Thoracic aorta (tissue), 2 donors: ENCODE measurements around the gene MEF2B. TPM values are rescaled to one million over a fixed set of nuclear protein-coding genes. Genes with fewer than 3 reads are reported as not detected.
"Not testable (repeated sequence)": the region's sequence is repeated elsewhere in the genome, so short reads cannot be mapped to it uniquely, and the experiment has no call there.

Experiments
- ATAC-seq: fragments of 150-250 bp; one replicate; pipeline ENCODE4 v1.8.0; 2017; ENCODE audit warnings: low read depth; ENCODE audit not compliant: insufficient number of reproducible peaks, low FRiP score
- DNase-seq: peaks from one replicate; pipeline ENCODE4 v3.0.0-alpha.2; 2020; ENCODE audit warnings: low spot score
- H3K27ac ChIP-seq, 2 donors: fragments of 200-600 bp; sonication (generic); 1 replicate in 1 of 2; 2 replicates in 1 of 2; pipeline ENCODE4 v1.5.1; 2016; ENCODE audit warnings: mild to moderate bottlenecking in 2 of 2, moderate library complexity in 2 of 2
- H3K27me3 ChIP-seq: fragments of 200-600 bp; sonication (generic); replicated peaks from 2 replicates; pipeline ENCODE4 v1.6.0; 2016; ENCODE audit warnings: mild to moderate bottlenecking; ENCODE audit not compliant: insufficient read depth
- H3K36me3 ChIP-seq: fragments of 200-600 bp; sonication (generic); one replicate; pipeline ENCODE4 v1.5.1; 2016
- H3K4me1 ChIP-seq, 2 donors: fragments of 200-600 bp; sonication (generic); 1 replicate in 1 of 2; 2 replicates in 1 of 2; pipeline versions ENCODE4 v1.5.1 to v1.6.0; 2016; ENCODE audit warnings: low read depth in 2 of 2, mild to moderate bottlenecking in 1 of 2; ENCODE audit not compliant: control insufficient read depth in 1 of 2
- H3K4me3 ChIP-seq: fragments of 200-600 bp; sonication (generic); 2 replicates; pipeline ENCODE4 v1.5.1; 2016; ENCODE audit warnings: mild to moderate bottlenecking
- H3K9me3 ChIP-seq: fragments of 200-600 bp; sonication (generic); 2 replicates; pipeline ENCODE4 v1.5.1; 2016
- CTCF ChIP-seq: fragments of 200-600 bp; sonication (generic); IDR thresholded peaks from one replicate; pipeline ENCODE4 v1.5.1; 2019; ENCODE audit warnings: antibody characterized with exemption
- total RNA-seq, 2 donors: library from RNA; depleted of rRNA; stranded (reverse); fragments of >200 nt; gene quantifications; one replicate each; pipeline versions ENCODE4 v1.1.0 to v1.2.3, GENCODE V29; 2016

MEF2B gene
- total RNA-seq, 2 donors from 2014 or later = 1.5 to 2.0 TPM

- Histone ChIP-seq H3K4me1 (peaks cover 0 to under 1% of the 10 kb centered on the region in 2 donors), H3K27ac (no peak overlapping the region), H3K36me3 (peaks cover 5% of the 10 kb centered on the region), H3K4me3 (no peak overlapping the region), H3K27me3 (no peaks in the 10 kb centered on the region), H3K9me3 (no peaks in the 10 kb centered on the region)
- DNase-seq (no peak), ATAC-seq (no peak)
- no peak for TF ChIP-seq CTCF
Measured at GRCh38 chr19:19151418-19151817, 18.6 kb downstream of the MEF2B start.

- Histone ChIP-seq H3K9me3 (no peaks in the 10 kb centered on the region), H3K36me3 (peaks cover 5% of the 10 kb centered on the region), H3K4me3 (no peak overlapping the region), H3K4me1 (peaks cover 0 to 11% of the 10 kb centered on the region in 2 donors), H3K27ac (no peak overlapping the region), H3K27me3 (no peaks in the 10 kb centered on the region)
- TF ChIP-seq CTCF = no peak
- ATAC-seq (no peak), DNase-seq (no peak)
Measured at GRCh38 chr19:19149435-19149834, 20.6 kb downstream of the MEF2B start.

GRCh38 chr19:19148504-19148903 is 21.6 kb downstream of the MEF2B start:
- peaks cover 0 to 11% of the 10 kb centered on the region in 2 donors for H3K4me1 ChIP-seq
- not testable (repeated sequence) for ATAC-seq, H3K4me3 ChIP-seq, H3K9me3 ChIP-seq, DNase-seq, H3K27me3 ChIP-seq, H3K27ac ChIP-seq, H3K36me3 ChIP-seq

- no peaks in the 10 kb centered on the region for H3K9me3 ChIP-seq
- peaks cover 0 to 11% of the 10 kb centered on the region in 2 donors for H3K4me1 ChIP-seq
- peaks cover 5% of the 10 kb centered on the region for H3K36me3 ChIP-seq
- no peak overlapping the region for H3K27ac ChIP-seq
- H3K27me3 ChIP-seq = no peaks in the 10 kb centered on the region
- ATAC-seq (no peak), DNase-seq (no peak)
- H3K4me3 ChIP-seq = no peak overlapping the region
- no peak for TF ChIP-seq CTCF
Measured at GRCh38 chr19:19147344-19147743, 22.7 kb downstream of the MEF2B start.

GRCh38 chr19:19146865-19147264 is 23.2 kb downstream of the MEF2B start:
- H3K36me3 ChIP-seq = peaks cover 5% of the 10 kb centered on the region
- no peak overlapping the region for H3K27ac ChIP-seq
- no peaks in the 10 kb centered on the region for H3K27me3 ChIP-seq
- DNase-seq (no peak), ATAC-seq (no peak)
- no peak for TF ChIP-seq CTCF
- no peaks in the 10 kb centered on the region for H3K9me3 ChIP-seq
- H3K4me3 ChIP-seq = no peak overlapping the region
- H3K4me1 ChIP-seq = peaks cover 0 to 11% of the 10 kb centered on the region in 2 donors
